GDM1 (cell line): Measurements from ENCODE around the gene ARMH2.
"Not testable (repeated sequence)": the region's sequence is repeated elsewhere in the genome, so short reads cannot be mapped to it uniquely, and the experiment has no call there.

Experiments used
- DNase-seq: peaks from one replicate; lab custom pipeline; 2025; lab: John Stamatoyannopoulos, UW

Gene ARMH2

GRCh38 chr6:24764833-24765828 is 33.6 kb downstream of the ARMH2 start:
- DNase-seq, result not testable (repeated sequence)

- no peak for DNase-seq
These were observed 35.1 kb downstream of the ARMH2 start for GRCh38 chr6:24763578-24763977.

GRCh38 chr6:24761851-24762250 is 36.9 kb downstream of the ARMH2 start:
- DNase-seq, result no peak

GRCh38 chr6:24761193-24761835 is 37.4 kb downstream of the ARMH2 start:
- DNase-seq, result no peak

- DNase-seq, result no peak
These were observed 38.5 kb downstream of the ARMH2 start for GRCh38 chr6:24760210-24760609.

GRCh38 chr6:24759718-24760117 is 39.0 kb downstream of the ARMH2 start:
- DNase-seq, result no peak

GRCh38 chr6:24757611-24758010 is 41.1 kb downstream of the ARMH2 start:
- DNase-seq, result no peak

- DNase-seq, result no peak
These were observed 43.4 kb downstream of the ARMH2 start for GRCh38 chr6:24755279-24755678.

- not testable (repeated sequence) for DNase-seq
These were observed 44.3 kb downstream of the ARMH2 start for GRCh38 chr6:24754378-24754777.

- DNase-seq, result no peak
These were observed 45.2 kb downstream of the ARMH2 start for GRCh38 chr6:24753545-24753944.

- DNase-seq, result no peak
These were observed 45.7 kb downstream of the ARMH2 start for GRCh38 chr6:24752917-24753492.

GRCh38 chr6:24752503-24752902 is 46.2 kb downstream of the ARMH2 start:
- no peak for DNase-seq

GRCh38 chr6:24750878-24751277 is 47.8 kb downstream of the ARMH2 start:
- DNase-seq, result not testable (repeated sequence)

GRCh38 chr6:24749297-24749696 is 49.4 kb downstream of the ARMH2 start:
- no peak for DNase-seq
